Measurements from ENCODE around the gene SETBP1.

DNA sequence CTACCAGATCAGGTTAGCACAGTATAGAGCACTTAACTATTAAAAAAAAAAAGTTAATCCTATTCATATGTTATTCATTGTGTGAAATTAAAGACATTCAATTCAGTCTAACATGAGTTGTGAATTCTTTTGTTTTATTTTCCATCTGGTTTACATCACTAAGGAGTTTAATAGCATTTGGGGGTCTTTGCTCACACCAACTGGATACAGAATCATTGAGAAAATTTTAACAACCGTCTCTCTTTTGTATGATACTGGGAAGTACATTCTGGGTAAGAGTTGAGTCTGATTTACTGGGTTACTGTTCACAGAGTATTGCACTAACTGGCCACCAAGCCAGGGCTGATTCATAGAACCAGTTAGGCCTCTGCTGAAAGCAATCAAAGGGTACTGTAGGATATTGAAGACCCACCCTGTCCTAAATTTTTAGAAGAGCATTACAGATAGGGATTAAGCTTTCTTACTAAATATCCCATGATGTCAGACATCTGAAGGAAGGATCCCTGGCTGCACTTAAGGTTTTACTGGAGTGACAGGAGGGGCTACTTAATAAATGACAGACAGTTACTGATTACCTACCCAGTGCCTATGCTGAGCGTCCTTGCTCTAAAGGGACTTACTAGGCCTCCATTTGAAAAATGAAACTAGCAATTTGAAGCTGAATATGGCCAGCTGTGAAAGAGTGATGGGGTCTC lies 387.9 kb downstream of the SETBP1 start:
- TF ChIP-seq POLR2A (IDR thresholded peaks at IDR 0.05), result no peak
- TF ChIP-seq, protein P1, sequence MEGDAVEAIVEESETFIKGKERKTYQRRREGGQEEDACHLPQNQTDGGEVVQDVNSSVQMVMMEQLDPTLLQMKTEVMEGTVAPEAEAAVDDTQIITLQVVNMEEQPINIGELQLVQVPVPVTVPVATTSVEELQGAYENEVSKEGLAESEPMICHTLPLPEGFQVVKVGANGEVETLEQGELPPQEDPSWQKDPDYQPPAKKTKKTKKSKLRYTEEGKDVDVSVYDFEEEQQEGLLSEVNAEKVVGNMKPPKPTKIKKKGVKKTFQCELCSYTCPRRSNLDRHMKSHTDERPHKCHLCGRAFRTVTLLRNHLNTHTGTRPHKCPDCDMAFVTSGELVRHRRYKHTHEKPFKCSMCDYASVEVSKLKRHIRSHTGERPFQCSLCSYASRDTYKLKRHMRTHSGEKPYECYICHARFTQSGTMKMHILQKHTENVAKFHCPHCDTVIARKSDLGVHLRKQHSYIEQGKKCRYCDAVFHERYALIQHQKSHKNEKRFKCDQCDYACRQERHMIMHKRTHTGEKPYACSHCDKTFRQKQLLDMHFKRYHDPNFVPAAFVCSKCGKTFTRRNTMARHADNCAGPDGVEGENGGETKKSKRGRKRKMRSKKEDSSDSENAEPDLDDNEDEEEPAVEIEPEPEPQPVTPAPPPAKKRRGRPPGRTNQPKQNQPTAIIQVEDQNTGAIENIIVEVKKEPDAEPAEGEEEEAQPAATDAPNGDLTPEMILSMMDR (IDR thresholded peaks at IDR 0.05), result no peak
